ENCODE data around the gene SLC22A23. TPM values are rescaled to one million over a fixed set of nuclear protein-coding genes. Genes with fewer than 3 reads are reported as not detected.

Gene SLC22A23
- total RNA-seq, 1 donor from 2014 or later = 5.7 TPM

- Mint-ChIP-seq H3K27ac (ENCODE audit: unreplicated experiment) (no peak overlapping the region), H3K4me3 (ENCODE audit: unreplicated experiment) (no peak overlapping the region), H3K9me3 (ENCODE audit: unreplicated experiment) (no peaks in the 10 kb centered on the region), H3K4me1 (ENCODE audit: low read depth, unreplicated experiment) (peaks cover 3% of the 10 kb centered on the region), H3K27me3 (ENCODE audit: low read depth, unreplicated experiment) (peaks cover 24% of the 10 kb centered on the region), H3K36me3 (ENCODE audit: low read depth, unreplicated experiment) (peaks cover 7% of the 10 kb centered on the region)
- Histone ChIP-seq H3K9me3 (ENCODE audit: insufficient read depth, low read depth, low read length) (no peaks in the 10 kb centered on the region), H2AFZ (ENCODE audit: low read depth, low read length) (no peak overlapping the region), H3K4me3 (ENCODE audit: insufficient read depth, low read depth, low read length) (no peak overlapping the region), H3K4me1 (ENCODE audit: insufficient read depth, low read length) (no peaks in the 10 kb centered on the region), H3K36me3 (ENCODE audit: insufficient read depth, low read length) (no peaks in the 10 kb centered on the region), H3K9ac (ENCODE audit: low read length) (no peak overlapping the region), H3K27ac (ENCODE audit: low read depth, low read length) (no peak overlapping the region), H3K4me2 (ENCODE audit: low read length) (no peak overlapping the region), H3K79me2 (ENCODE audit: insufficient read depth, low read length) (no peaks in the 10 kb centered on the region), H3K27me3 (ENCODE audit: insufficient read depth, low read length) (no peaks in the 10 kb centered on the region), H4K20me1 (ENCODE audit: insufficient read depth, low read length) (no peaks in the 10 kb centered on the region)
- no peak for FAIRE-seq
- DNase-seq (ENCODE audit: low read depth) = no peak
- TF ChIP-seq CTCF (IDR thresholded peaks at IDR 0.05; ENCODE audit: insufficient read depth, low read depth, low read length) (no peak), EZH2 (IDR thresholded peaks at IDR 0.05; ENCODE audit: insufficient read depth, low read length) (no peak)
Measured at GRCh38 chr6:3290149-3290930, 166.5 kb downstream of the SLC22A23 start.

DNA sequence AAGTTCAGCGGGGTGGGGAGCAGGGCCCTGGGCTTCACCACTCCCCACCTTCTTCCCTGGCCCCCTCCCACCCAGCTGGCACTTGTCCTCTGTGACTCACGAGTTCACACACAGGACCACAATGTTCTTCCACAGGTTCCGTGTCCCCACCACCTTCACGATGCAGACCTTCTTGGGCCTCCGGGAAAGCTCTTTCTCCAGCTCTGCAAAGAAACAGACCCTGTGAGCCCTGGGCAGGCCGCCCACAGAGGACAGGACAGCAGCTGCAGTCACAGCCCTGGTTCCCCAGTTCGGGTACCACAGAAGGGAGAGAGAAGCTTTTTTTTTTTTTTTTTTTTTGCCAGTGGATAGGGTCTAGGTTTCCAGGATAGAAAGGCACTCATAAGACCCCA lies 167.2 kb downstream of the SLC22A23 start:
- H3K4me3 Mint-ChIP-seq (ENCODE audit: unreplicated experiment) = no peak overlapping the region
- no peaks in the 10 kb centered on the region for H3K36me3 ChIP-seq (ENCODE audit: insufficient read depth, low read length)
- H3K36me3 Mint-ChIP-seq (ENCODE audit: low read depth, unreplicated experiment) = peaks cover 7% of the 10 kb centered on the region
- H3K9me3 Mint-ChIP-seq (ENCODE audit: unreplicated experiment) = no peaks in the 10 kb centered on the region
- H3K4me1 Mint-ChIP-seq (ENCODE audit: low read depth, unreplicated experiment) = peaks cover 3% of the 10 kb centered on the region
- peaks cover 4% of the 10 kb centered on the region for H3K27me3 ChIP-seq (ENCODE audit: insufficient read depth, low read length)
- FAIRE-seq (no peak), DNase-seq (ENCODE audit: low read depth) (no peak)
- H3K4me2 ChIP-seq (ENCODE audit: low read length) = no peak overlapping the region
- no peak overlapping the region for H3K27ac ChIP-seq (ENCODE audit: low read depth, low read length)
- no peaks in the 10 kb centered on the region for H4K20me1 ChIP-seq (ENCODE audit: insufficient read depth, low read length)
- H3K9ac ChIP-seq (ENCODE audit: low read length) = no peak overlapping the region
- no peaks in the 10 kb centered on the region for H3K9me3 ChIP-seq (ENCODE audit: insufficient read depth, low read depth, low read length)
- no peaks in the 10 kb centered on the region for H3K79me2 ChIP-seq (ENCODE audit: insufficient read depth, low read length)
- H3K27ac Mint-ChIP-seq (ENCODE audit: unreplicated experiment) = no peak overlapping the region
- H3K4me1 ChIP-seq (ENCODE audit: insufficient read depth, low read length) = no peaks in the 10 kb centered on the region
- peaks cover 20% of the 10 kb centered on the region for H3K27me3 Mint-ChIP-seq (ENCODE audit: low read depth, unreplicated experiment)
- no peak for TF ChIP-seq EZH2 (IDR thresholded peaks at IDR 0.05; ENCODE audit: insufficient read depth, low read length)
- no peak for TF ChIP-seq CTCF (IDR thresholded peaks at IDR 0.05; ENCODE audit: insufficient read depth, low read depth, low read length)
- no peak overlapping the region for H3K4me3 ChIP-seq (ENCODE audit: insufficient read depth, low read depth, low read length)
- no peak overlapping the region for H2AFZ ChIP-seq (ENCODE audit: low read depth, low read length)
